LNCAP (cell line): ENCODE data around the gene ZNF469.

Experiments used
- CTCF ChIP-seq: fragments of 450-650 bp; IDR thresholded peaks from 2 replicates; pipeline ENCODE4 v1.5.1; 2017; ENCODE audit warnings: mild to moderate bottlenecking

ZNF469 gene

GRCh38 chr16:88429387-88430184 is 46.8 kb downstream of the ZNF469 start:
- no peak for TF ChIP-seq CTCF

- no peak for TF ChIP-seq CTCF
Observed at GRCh38 chr16:88430185-88430523, 47.4 kb downstream of the ZNF469 start.

GRCh38 chr16:88430524-88431446 is 48.0 kb downstream of the ZNF469 start:
- no peak for TF ChIP-seq CTCF

- TF ChIP-seq CTCF = no peak
Observed at GRCh38 chr16:88431651-88432050, 48.9 kb downstream of the ZNF469 start.

GRCh38 chr16:88432174-88432573 is 49.4 kb downstream of the ZNF469 start:
- TF ChIP-seq CTCF = no peak
